PFSK-1 (cell line): Measurements from ENCODE around the gene CDKN2B-AS1.

Experiments
- FOXP2 ChIP-seq: optimal IDR thresholded peaks from 2 replicates; pipeline ENCODE3; 2011; ENCODE audit warnings: borderline replicate concordance, control low read depth, inconsistent platforms; ENCODE audit not compliant: insufficient read depth; ENCODE audit errors: extremely low read length, extremely low read depth
- POLR2AphosphoS5 ChIP-seq: IDR thresholded peaks from 2 replicates; pipeline ENCODE4 v1.6.1; 2012; ENCODE audit warnings: low read depth, mild to moderate bottlenecking, control low read depth, low read length, moderate library complexity
- REST ChIP-seq, 2 experiments: IDR thresholded peaks; 2 replicates each; pipeline versions ENCODE4 v1.6.1 to v1.8.0; 2011 to 2012; ENCODE audit warnings: low read depth in 2 of 2, low read length in 2 of 2, control low read depth in 1 of 2, inconsistent platforms in 1 of 2, mild to moderate bottlenecking in 1 of 2, moderate library complexity in 1 of 2; ENCODE audit not compliant: insufficient read depth in 1 of 2
- SIN3A ChIP-seq: IDR thresholded peaks from 2 replicates; pipeline ENCODE4 v1.6.1; 2012; ENCODE audit warnings: mild to moderate bottlenecking, low read length, moderate library complexity, borderline replicate concordance; ENCODE audit not compliant: insufficient read depth
- TAF1 ChIP-seq: IDR thresholded peaks from 2 replicates; pipeline ENCODE4 v1.6.1; 2012; ENCODE audit warnings: low read length, control low read depth, borderline replicate concordance; ENCODE audit not compliant: insufficient read depth

DNA sequence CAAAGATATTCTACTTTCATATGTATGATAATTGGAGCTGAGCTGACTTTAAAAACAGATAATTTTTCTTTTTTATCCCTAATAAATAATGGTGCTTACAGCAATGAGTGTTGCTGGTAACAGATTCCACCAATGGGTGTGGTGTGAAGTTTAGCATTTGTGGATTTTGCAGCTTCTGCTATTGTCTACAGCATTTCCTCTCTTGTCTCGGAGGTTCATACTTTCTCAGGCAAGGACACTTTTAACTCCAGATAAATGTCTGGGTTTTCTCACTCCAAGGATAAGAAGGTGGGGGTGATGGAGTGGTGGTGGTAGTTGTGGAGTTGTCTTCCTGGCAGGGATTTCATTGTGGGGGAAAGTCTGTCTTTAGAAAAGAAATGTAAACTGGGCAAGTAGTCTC lies 134.5 kb downstream of the CDKN2B-AS1 start:
- TF ChIP-seq POLR2AphosphoS5: no peak
- no peak for TF ChIP-seq FOXP2
- TF ChIP-seq TAF1: no peak
- TF ChIP-seq REST (IDR thresholded peaks at IDR 0.05; ENCODE audit: insufficient read depth in 1 of 2, low read depth in 2 of 2, low read length in 2 of 2): no peak
- no peak for TF ChIP-seq SIN3A
